ENCODE data around the gene DIS3L.
"Not testable (repeated sequence)": the region's sequence is repeated elsewhere in the genome, so short reads cannot be mapped to it uniquely, and the experiment has no call there.

Gene DIS3L

DNA sequence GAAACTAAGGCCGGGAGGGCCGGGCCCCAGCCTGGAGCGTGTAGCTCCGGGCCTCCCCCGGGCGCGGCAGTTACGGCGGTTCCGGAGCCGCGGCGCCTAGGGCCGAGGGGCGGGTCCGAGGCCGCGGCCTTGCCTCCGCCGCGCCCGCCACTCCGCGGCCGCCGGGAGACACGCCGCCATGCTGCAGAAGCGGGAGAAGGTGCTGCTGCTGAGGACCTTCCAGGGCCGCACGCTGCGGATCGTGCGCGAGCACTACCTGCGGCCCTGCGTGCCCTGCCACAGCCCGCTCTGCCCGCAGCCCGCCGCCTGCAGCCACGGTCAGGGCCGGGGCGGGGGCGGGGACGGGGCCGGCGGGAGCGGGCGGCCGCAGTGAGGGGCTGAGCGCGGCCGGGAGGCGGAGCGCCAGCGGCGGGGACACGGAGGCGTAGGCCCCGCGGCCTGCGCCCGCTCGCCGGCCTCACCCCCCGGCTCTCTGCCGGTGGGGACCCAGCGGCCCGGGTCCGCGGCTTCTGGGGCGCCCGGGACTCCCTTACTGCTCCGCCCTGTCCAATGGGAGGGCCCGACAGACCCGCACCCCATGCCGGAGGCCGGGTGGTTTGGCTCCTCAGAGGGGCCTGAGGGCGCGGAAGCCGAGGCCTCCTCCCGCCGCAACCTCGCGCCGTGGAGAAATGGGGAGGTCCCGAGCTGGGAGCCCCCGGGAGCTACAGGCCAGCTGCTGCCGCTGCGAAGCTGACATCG is at the start of gene DIS3L:
DIS3L (plus strand) TSS at position 150 of the 738 bp plus-strand sequence; CDS start at position 179, 29 bp downstream.
- peak; percentile 57 for DNase-seq

GRCh38 chr15:66245832-66246231 is 47.5 kb upstream of the DIS3L start:
- DNase-seq = not testable (repeated sequence)

DNA sequence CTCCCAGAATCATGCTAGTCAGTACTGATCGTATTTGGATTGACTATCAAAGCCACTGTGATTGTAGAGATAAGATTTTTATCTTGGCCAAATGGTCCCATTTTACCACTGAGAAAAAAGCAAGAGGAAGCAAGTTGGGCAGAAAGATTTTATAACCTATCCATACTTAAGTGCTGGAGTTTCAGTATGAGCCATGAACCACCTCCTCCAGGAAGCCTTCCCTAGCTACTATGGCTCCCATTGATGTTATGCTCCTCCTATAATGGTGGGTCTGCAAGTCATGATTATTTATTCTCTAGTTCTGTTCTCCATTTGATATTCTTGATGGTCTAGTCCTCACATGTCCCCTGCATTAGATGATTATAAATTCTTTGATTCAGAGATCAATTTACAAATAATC is 46.4 kb upstream of the DIS3L start:
- no peak for DNase-seq

- DNase-seq = no peak
These were observed 43.7 kb upstream of the DIS3L start for GRCh38 chr15:66249605-66250174.

DNA sequence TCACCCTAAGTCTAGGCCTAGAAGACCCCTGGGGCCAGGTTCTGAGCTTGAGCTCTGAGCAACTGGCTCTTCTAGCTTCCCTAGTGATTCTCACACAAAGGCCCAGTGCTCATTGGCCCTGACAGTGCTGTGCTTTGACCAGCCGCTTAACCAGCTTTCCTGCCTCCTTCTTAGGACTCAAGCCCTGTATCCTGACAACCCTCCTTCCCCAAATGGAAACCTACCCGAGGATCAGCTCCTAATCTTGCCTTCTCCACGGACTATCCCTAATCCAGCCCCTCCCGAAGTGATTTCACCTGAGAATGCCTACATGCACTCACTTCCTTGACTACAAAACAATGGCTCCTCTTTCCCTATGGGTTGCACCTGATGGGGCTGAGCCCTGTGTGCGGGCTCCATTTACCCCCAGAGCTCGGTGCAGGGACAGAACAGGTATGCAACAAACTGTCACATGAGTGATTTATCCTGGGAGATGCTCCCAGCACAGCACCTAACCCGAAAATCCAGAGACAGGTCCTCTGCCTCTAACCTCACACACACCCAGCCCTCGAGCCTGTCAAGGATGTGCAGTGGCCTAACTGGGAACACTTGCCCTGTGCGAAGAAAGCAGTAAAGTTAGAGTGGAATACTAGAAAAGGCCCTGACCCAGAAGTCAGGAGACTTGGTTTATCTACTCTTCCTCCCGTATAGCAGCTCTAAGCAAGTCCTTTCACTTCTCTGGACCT is 42.1 kb upstream of the DIS3L start:
- no peak for DNase-seq

DNA sequence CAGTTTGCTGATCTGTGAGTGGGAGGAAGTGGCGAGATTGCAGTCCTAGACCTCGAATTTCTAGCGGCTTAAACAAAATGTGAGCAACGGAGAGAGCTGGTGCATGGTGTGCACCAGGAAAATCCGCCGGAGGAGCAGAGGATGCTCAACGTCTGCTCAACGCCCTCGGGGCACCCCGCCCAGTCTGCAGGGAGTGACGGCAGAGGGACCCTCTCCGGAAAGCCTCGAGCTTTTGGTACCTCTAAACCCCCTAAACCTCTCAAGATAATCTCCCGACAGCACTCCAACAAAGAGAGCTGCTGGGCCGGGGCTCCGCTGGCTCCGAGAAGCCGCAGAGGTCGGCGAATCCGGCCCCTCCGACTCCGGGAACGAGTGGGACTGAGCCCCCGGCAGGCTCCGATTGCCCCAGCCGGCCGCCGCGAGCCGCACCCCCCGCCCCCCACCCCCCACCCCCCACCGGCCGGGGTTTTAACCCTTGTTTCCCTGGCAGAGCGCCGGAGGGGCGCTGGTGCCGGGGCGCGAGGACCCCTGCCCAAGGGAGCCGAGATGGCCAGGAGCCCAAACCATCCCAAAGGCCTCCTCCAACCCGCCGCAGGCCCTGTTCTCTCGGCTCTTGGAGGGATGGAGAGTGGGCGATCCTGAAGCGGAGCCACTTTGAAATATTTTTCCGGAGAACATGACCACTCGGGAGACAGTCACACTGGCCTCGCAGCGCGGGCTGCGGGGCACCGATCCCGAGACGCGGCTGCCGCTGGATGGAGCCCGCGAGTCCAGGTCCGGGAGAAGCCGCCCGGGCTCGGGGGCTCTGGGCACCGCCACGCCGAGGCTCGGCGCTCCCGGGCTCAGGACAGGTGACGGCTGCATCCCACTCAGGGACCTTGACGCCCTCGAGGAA is 41.3 kb upstream of the DIS3L start:
- DNase-seq = peak; percentile 36

DNA sequence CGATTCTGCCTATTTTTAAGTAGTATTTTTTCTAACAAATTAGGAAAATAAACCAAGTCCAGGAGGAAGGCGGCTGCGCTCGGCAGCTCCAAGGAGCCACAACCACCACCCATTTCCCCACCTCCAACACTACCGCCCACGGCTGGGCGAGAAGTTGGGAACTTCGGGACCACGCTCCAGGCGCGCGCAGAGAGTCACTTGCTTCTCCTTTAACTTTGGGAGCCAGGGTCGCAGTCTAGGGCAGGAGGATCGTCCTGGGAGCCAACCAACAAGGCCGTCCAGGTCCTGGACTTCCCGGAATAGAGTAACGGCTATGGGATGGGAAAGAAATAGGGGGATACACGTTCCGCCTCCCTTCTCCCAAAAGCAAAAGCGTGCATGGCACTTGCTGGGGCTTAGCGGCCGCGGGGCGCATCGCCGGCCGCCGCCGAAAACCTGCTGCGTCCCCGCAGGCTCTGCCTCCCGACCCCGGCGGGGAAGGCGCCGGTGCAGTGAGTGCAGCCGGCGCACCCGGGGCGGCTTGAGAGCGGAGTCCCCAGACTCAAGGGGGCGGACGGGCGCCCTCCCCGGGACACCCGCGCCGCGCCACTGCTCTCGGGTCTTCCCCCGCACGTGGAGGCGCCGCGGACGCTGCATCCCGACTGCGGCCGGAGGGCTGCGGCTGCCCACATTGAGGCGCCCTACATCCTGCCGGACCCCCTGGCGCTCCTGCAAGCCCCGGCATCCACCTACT is 40.5 kb upstream of the DIS3L start:
- no peak for DNase-seq

DNA sequence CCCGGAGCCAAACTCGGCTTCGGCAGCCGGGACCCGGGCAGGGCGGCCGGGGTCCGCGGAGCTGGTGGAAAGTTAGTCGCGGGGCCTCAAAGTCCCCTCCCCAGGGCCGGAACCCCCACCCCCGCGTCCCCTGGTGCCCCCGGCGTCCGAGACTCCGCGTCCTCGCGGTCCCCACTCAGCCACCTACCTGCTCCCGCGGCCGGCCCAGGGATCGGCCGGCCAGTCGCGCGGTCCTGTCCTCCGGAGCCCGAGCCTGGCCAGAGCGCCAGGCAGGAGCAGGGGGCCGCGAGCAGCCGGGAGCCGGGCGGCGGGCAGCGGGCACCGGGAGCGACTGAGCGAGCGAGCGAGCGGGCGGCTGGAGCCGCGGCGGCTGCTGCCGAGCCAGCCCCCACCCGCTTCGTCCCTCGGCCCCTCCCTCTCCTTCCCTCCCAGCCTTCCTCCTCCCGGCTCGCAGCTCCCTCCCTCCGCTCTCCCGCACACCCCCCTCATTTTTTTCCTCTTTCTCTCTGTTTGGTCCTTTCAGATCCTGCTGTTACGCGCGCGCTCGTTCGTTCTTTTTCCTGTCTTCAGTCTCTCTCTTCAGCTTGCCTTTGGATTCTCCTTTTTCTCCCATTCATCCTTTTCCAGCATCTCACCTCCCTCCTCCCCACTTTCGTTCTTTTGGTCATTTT is 39.8 kb upstream of the DIS3L start, which contains the start of gene MEGF11:
MEGF11 (minus strand) TSS at position 333 of the 671 bp plus-strand sequence. CDS start 125,347 bp downstream, outside the sequence.
- no peak for DNase-seq

DNA sequence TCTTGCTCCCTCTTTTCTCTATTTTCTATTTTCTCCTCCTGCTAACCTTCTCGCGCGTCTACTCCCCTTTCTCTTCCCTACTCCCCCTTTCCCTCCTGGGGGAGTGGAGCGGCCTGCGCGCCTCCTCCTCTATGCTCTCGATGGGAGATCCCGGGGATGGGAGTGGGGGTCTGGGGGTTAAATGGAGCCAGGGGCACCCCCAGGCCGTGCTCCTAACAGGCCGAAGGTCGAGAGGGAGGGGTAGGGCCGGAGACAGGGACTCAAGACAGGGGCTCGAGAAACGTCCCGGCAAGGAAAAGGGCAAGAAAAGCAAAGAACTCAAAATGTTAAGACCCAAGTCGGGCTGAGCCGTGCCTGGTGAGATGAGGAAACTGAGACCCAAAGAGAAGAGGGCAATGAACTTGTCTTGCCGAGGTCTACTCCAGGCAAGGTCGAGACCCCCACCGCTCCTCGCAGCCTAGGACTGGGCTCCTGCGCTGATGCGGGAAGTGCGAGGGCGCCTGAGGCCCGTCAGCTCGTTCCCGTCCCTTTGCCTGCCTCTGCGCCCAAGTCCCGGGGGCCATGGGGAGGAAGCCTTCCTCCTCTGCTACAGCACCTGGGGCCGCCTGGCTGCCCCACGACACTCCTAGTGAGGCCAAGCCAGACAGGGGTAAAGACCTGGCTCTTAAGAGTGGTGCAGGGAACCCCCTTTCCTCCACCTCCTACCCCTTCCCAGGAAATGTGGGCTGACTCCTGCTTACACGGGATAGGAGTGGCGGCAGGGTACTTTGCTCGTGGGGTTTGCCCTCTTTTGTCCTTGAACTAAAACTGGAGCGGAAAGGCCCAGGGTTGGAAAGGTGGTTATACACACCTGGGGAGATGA is 39.0 kb upstream of the DIS3L start:
- no peak for DNase-seq

GRCh38 chr15:66254951-66255676 is 38.3 kb upstream of the DIS3L start:
- DNase-seq = no peak

- DNase-seq = no peak
These were observed 36.7 kb upstream of the DIS3L start for GRCh38 chr15:66256692-66257091.

GRCh38 chr15:66261056-66261455 is 32.3 kb upstream of the DIS3L start:
- DNase-seq = no peak

- DNase-seq = not testable (repeated sequence)
These were observed 30.5 kb upstream of the DIS3L start for GRCh38 chr15:66262837-66263236.

DNA sequence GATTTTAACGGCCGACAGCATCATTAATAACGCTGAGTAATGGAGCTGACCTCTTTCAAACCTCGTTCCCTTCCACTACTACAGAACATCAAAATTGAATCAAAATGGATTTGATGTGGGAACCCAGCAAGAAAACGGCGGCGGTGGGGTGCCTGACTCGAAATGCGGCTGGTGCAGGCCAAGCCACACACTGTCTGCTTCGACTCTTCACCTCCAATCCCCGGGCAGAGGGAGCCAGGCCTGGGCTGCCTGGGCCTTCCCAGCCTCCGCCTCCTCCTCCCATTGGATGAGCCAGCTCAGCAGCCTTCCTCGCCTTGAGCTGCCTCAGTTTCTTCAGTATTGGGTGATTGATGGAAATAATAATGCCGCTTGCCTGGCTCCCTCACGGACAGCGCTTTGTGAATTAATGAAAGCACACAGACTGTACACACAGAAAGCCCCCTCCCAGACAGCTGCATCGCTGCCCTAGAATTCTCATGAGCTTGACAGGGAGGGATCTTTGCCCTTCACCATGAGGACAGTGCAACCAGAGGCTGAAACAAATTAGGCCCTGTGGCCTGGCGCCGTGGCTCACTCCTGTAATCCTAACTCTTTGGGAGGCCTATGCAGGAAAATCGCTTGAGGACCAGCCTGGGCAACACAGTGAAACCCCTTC is 28.4 kb upstream of the DIS3L start:
- DNase-seq = no peak

- DNase-seq = no peak
These were observed 23.9 kb upstream of the DIS3L start for GRCh38 chr15:66269326-66270090.

DNA sequence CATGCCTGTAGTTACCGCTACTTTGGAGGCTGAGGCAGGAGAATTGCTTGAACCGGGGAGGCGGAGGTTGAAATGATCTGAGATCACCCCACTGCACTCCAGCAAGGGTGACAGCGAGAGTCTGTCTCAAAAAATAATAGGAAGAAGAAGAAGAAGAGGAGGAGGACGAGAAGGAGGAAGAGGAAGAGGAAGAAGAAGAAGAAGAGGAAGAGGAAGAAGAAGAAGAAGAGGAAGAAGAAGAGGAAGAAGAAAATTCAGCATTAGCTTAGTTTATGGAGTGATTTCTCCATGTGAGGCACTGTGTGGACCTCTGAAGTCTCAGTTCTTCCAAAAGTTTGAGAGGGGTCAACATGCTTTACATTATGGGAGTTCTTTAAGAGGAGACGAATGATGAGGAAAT is 22.4 kb upstream of the DIS3L start:
- no peak for DNase-seq

- no peak for DNase-seq
These were observed 18.0 kb upstream of the DIS3L start for GRCh38 chr15:66275352-66275751.

GRCh38 chr15:66276546-66276945 is 16.8 kb upstream of the DIS3L start:
- DNase-seq = no peak
